ENCODE results near the gene LY6G5B. TPM values are rescaled to one million over a fixed set of nuclear protein-coding genes. Genes with fewer than 3 reads are reported as not detected.
A peak's percentile ranks its signal among the peaks of the same experiment; 100 is the strongest.

The LY6G5B gene
- total RNA-seq, 2 experiments from 2014 or later: 12.3 to 28.7 TPM

DNA sequence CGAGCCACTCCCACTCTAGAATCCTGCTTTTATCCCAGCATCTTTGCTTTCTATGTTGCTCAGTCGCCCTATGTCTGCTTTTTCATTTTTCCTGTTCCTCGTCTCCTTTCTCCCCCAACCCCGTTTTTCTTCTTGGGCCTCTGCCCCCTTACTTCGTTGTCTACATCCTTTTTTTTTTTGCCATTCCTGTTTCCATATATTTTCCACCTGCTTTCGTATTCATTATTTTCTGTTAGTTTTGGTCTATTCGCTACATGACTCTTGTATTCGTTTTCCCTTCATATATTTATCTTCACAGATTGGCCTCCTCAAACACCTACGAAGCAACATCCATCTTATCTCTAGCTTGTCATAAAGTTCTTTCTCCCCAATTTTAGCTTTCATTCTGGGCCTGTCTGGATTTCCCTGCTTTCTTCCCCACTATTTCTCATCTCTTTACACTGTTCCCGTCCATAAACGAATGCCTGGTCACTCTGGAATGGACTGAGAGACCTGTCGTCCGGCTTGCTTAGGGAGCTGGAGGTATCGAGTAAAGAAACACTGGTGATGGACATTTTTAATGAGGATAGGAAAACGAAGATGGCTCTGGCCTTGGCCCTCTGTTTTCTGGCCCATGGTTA is 48.3 kb upstream of the LY6G5B start:
- DNase-seq (ENCODE audit: low spot score): no peak
- BruUV-seq (replicated peaks): TSS peak; percentile 78
- no peak for TF ChIP-seq EZH2phosphoT487 (IDR thresholded peaks at IDR 0.05; ENCODE audit: borderline replicate concordance, low read depth, low read length)
- TF ChIP-seq CTCF (conservative IDR thresholded peaks at IDR 0.05; ENCODE audit: low read length): no peak
- peaks cover 27% of the 10 kb centered on the region for H3K4me1 ChIP-seq (ENCODE audit: insufficient read depth, low read length, poor library complexity, severe bottlenecking)
- H3K27ac ChIP-seq (ENCODE audit: low read depth, low read length, poor library complexity, severe bottlenecking): peak overlapping the region; percentile 94
- peaks cover 52% of the 10 kb centered on the region for H3K79me2 ChIP-seq (ENCODE audit: insufficient read depth, low read depth, low read length)
- peaks cover 18% of the 10 kb centered on the region for H4K20me1 ChIP-seq (ENCODE audit: insufficient read depth, low read length)
- no peaks in the 10 kb centered on the region for H3K9me3 ChIP-seq (ENCODE audit: low read length)
- peak overlapping the region; percentile 99 for H3K4me2 ChIP-seq (ENCODE audit: low read length)
- ChIA-PET POLR2A (interaction anchor here (0.6 to 1.2 kb wide), 3 partner anchors 26 to 61 kb away, joined by 3 to 4 read pairs (median 4); no protein-coding TSS in a partner anchor), CTCF (ENCODE audit: unreplicated experiment) (no interaction called here)
- H2AFZ ChIP-seq (ENCODE audit: low read length): no peak overlapping the region; the same call in 1 of the 2 replicates
- H3K9me2 ChIP-seq (ENCODE audit: insufficient read depth, low read length): no peaks in the 10 kb centered on the region
- intact Hi-C loops (cut with micrococcal nuclease; ENCODE audit: unreplicated experiment): loop anchor here (2.0 to 5.0 kb wide), 2 partner anchors 166 to 209 kb away; no protein-coding TSS in a partner anchor
- peak overlapping the region; percentile 83 for H3K4me3 ChIP-seq (ENCODE audit: low read depth, low read length, poor library complexity, severe bottlenecking)
- H3K36me3 ChIP-seq (ENCODE audit: insufficient read depth, low read length): peaks cover 56% of the 10 kb centered on the region

DNA sequence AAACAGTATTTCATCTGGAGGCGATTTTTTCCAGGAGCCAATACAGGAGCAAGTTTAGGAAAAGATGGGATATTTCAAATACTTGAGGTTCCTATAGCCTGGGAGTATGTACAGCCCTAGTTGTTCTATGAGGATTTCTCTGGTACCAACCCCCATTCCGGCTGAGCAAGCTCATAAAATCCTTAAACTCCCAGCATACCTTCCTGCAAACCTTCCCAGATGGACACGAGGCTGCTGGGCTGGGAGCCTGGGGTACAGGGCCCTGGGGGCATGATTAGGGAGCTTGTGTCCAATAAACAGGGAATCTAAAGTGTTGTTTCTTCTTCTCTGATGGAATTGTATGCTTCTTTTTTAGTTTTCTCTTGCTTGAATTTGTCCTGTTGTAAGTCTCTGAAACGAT is 47.8 kb upstream of the LY6G5B start:
- peaks cover 54% of the 10 kb centered on the region for H3K79me2 ChIP-seq (ENCODE audit: insufficient read depth, low read depth, low read length)
- H3K9me2 ChIP-seq (ENCODE audit: insufficient read depth, low read length): no peaks in the 10 kb centered on the region
- H3K4me3 ChIP-seq (ENCODE audit: low read depth, low read length, poor library complexity, severe bottlenecking): peak overlapping the region; percentile 83
- H3K36me3 ChIP-seq (ENCODE audit: insufficient read depth, low read length): peaks cover 62% of the 10 kb centered on the region
- intact Hi-C loops (cut with micrococcal nuclease; ENCODE audit: unreplicated experiment): loop anchor here (2.0 to 5.0 kb wide), 2 partner anchors 165 to 209 kb away; no protein-coding TSS in a partner anchor
- H3K9me3 ChIP-seq (ENCODE audit: low read length): no peaks in the 10 kb centered on the region
- peaks cover 22% of the 10 kb centered on the region for H3K4me1 ChIP-seq (ENCODE audit: insufficient read depth, low read length, poor library complexity, severe bottlenecking)
- no peak overlapping the region for H2AFZ ChIP-seq (ENCODE audit: low read length)
- no peak for DNase-seq (ENCODE audit: low spot score)
- POLR2A ChIA-PET: interaction anchor here (0.7 to 1.2 kb wide), 3 partner anchors 25 to 117 kb away, joined by 3 to 4 read pairs (median 4); no protein-coding TSS in a partner anchor
- peaks cover 18% of the 10 kb centered on the region for H4K20me1 ChIP-seq (ENCODE audit: insufficient read depth, low read length)
- H3K27ac ChIP-seq (ENCODE audit: low read depth, low read length, poor library complexity, severe bottlenecking): peak overlapping the region; percentile 94
- TF ChIP-seq EZH2phosphoT487 (IDR thresholded peaks at IDR 0.05; ENCODE audit: borderline replicate concordance, low read depth, low read length) (no peak), CTCF (conservative IDR thresholded peaks at IDR 0.05; ENCODE audit: low read length) (no peak)
- CTCF ChIA-PET (ENCODE audit: unreplicated experiment): no interaction called here
- no TSS peak for BruUV-seq (replicated peaks)
- H3K4me2 ChIP-seq (ENCODE audit: low read length): peak overlapping the region; percentile 99

- ChIA-PET CTCF (ENCODE audit: unreplicated experiment) (interaction anchor here (0.6 kb wide), 1 partner anchor 1069 kb away, joined by 3 read pairs; no protein-coding TSS in a partner anchor), POLR2A (interaction anchor here (1.0 to 1.4 kb wide), 5 partner anchors 11 to 116 kb away, joined by 3 to 4 read pairs (median 4); no protein-coding TSS in a partner anchor)
- no peak overlapping the region for H3K27ac ChIP-seq (ENCODE audit: low read depth, low read length, poor library complexity, severe bottlenecking)
- BruUV-seq (replicated peaks): no TSS peak
- peaks cover 69% of the 10 kb centered on the region for H3K36me3 ChIP-seq (ENCODE audit: insufficient read depth, low read length)
- H3K4me2 ChIP-seq (ENCODE audit: low read length): peak overlapping the region; percentile 99
- no peak for DNase-seq (ENCODE audit: low spot score)
- H3K9me3 ChIP-seq (ENCODE audit: low read length): no peaks in the 10 kb centered on the region
- intact Hi-C loops (cut with micrococcal nuclease; ENCODE audit: unreplicated experiment): loop anchor here (5.0 kb wide), 1 partner anchor 165 kb away; no protein-coding TSS in a partner anchor
- H3K4me1 ChIP-seq (ENCODE audit: insufficient read depth, low read length, poor library complexity, severe bottlenecking): peaks cover 21% of the 10 kb centered on the region
- peak overlapping the region; percentile 83 for H3K4me3 ChIP-seq (ENCODE audit: low read depth, low read length, poor library complexity, severe bottlenecking)
- TF ChIP-seq CTCF (conservative IDR thresholded peaks at IDR 0.05; ENCODE audit: low read length) (no peak), EZH2phosphoT487 (IDR thresholded peaks at IDR 0.05; ENCODE audit: borderline replicate concordance, low read depth, low read length) (no peak)
- H3K9me2 ChIP-seq (ENCODE audit: insufficient read depth, low read length): no peaks in the 10 kb centered on the region
- peaks cover 18% of the 10 kb centered on the region for H4K20me1 ChIP-seq (ENCODE audit: insufficient read depth, low read length)
- no peak overlapping the region for H2AFZ ChIP-seq (ENCODE audit: low read length)
- H3K79me2 ChIP-seq (ENCODE audit: insufficient read depth, low read depth, low read length): peaks cover 54% of the 10 kb centered on the region
Observed at GRCh38 chr6:31622684-31623091, 47.1 kb upstream of the LY6G5B start.
